NCI-H1436 treated with DMSO at 0.1 percent for 48 hours (cell line): Measurements from ENCODE around the gene DGCR6L.
"Not testable (repeated sequence)": the region's sequence is repeated elsewhere in the genome, so short reads cannot be mapped to it uniquely, and the experiment has no call there.

Experiments used
- DNase-seq: peaks from one replicate; lab custom pipeline; 2025; lab: John Stamatoyannopoulos, UW

The DGCR6L gene

GRCh38 chr22:20308806-20309650 is 10.8 kb downstream of the DGCR6L start:
- DNase-seq = not testable (repeated sequence)

- DNase-seq = not testable (repeated sequence)
These were observed 12.1 kb downstream of the DGCR6L start for GRCh38 chr22:20307448-20308447.

- not testable (repeated sequence) for DNase-seq
These were observed 13.0 kb downstream of the DGCR6L start for GRCh38 chr22:20306646-20307447.

GRCh38 chr22:20305894-20306645 is 13.8 kb downstream of the DGCR6L start:
- DNase-seq = no peak

GRCh38 chr22:20305230-20305893 is 14.5 kb downstream of the DGCR6L start:
- not testable (repeated sequence) for DNase-seq

- no peak for DNase-seq
These were observed 15.2 kb downstream of the DGCR6L start for GRCh38 chr22:20304646-20305045.

GRCh38 chr22:20303229-20303534 is 16.7 kb downstream of the DGCR6L start:
- DNase-seq = not testable (repeated sequence)

GRCh38 chr22:20302438-20303228 is 17.2 kb downstream of the DGCR6L start:
- no peak for DNase-seq

GRCh38 chr22:20299746-20300136 is 20.1 kb downstream of the DGCR6L start:
- no peak for DNase-seq

- DNase-seq = peak; percentile 20
These were observed 20.8 kb downstream of the DGCR6L start for GRCh38 chr22:20298803-20299745.

- no peak for DNase-seq
These were observed 21.6 kb downstream of the DGCR6L start for GRCh38 chr22:20298110-20298802.

GRCh38 chr22:20297414-20298109 is 22.3 kb downstream of the DGCR6L start:
- DNase-seq = no peak

GRCh38 chr22:20296598-20296997 is 23.3 kb downstream of the DGCR6L start:
- no peak for DNase-seq

- no peak for DNase-seq
These were observed 24.4 kb downstream of the DGCR6L start for GRCh38 chr22:20295262-20296064.

GRCh38 chr22:20292673-20293232 is 27.1 kb downstream of the DGCR6L start:
- no peak for DNase-seq

GRCh38 chr22:20292108-20292507 is 27.8 kb downstream of the DGCR6L start:
- no peak for DNase-seq
